ACHN (cell line): ENCODE measurements around the gene STMN3.
"Not testable (repeated sequence)": the region's sequence is repeated elsewhere in the genome, so short reads cannot be mapped to it uniquely, and the experiment has no call there.

Experiments
- DNase-seq: peaks from one replicate; pipeline ENCODE4 v3.0.0-alpha.2; 2015
- in situ Hi-C: cut with HindIII; loops from 2 replicates; pipeline ENCODE4 v1.10.0; 2017; ENCODE audit warnings: low sequenced_read_pairs, low pct_ligation_motif_present, low pct_unique_long_range_greater_than_20kb

The STMN3 gene

DNA sequence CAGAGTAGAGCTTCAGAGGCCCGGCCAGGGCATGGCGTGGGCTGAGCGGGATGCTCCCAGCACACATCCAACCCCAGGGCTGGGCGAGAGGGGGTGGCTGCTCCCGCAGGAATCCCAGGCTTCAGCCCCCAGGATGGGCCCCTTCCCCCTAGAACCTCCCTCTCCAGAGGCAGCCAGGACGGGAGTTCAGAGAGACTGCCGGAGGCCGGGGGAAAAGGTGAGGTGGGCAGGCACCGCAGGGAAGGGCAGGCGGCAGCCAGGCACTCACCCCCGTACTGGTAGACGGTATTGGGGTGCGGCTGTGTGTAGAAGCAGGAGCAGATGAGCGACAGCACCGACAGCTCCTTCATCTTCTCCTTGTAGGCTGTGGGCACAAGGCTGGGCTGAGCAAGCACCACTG lies 9.3 kb downstream of the STMN3 start:
- in situ Hi-C loops: no loop called here
- no peak for DNase-seq

GRCh38 chr20:63643499-63643898 lies 9.7 kb downstream of the STMN3 start:
- in situ Hi-C loops: no loop called here
- no peak for DNase-seq

GRCh38 chr20:63642527-63643247 lies 10.5 kb downstream of the STMN3 start:
- in situ Hi-C loops: no loop called here
- no peak for DNase-seq

- in situ Hi-C loops: no loop called here
- peak; percentile 67 for DNase-seq
Measured at GRCh38 chr20:63641792-63642523, 11.3 kb downstream of the STMN3 start.

DNA sequence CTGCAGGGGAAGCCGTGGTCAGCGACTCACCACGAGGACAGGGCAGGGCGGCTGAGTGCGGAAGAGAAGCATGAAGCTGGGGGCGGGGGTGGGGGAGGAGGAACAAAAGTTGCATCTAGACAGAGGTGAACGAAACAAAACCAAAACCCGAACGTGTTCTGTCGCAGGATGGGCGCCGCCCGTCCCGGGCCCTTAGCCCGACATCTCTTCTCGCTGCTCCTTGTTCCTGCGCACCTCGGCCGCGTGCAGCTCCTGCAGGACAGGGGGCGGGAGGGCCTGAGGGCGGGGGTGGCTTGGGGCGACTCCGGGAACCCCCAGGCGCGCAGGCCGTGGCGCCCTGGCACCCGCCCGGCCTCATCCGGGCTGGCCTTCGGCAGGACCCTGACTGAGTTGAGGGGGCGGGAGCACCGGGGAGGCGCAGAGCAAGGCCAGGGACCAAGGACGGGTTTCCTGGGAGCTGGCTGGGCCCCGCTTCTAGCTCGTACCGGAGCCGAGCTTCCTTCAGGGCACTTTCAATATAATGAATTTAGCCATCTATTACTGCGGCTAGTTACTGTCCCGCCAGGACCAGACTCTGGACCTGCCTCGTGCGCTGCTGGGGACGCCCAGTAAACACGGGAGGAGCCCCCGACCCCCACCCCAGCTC lies 12.0 kb downstream of the STMN3 start:
- DNase-seq: no peak
- in situ Hi-C loops: no loop called here

GRCh38 chr20:63640686-63641085 lies 12.5 kb downstream of the STMN3 start:
- DNase-seq, in situ Hi-C loops: not testable (repeated sequence)

GRCh38 chr20:63640086-63640485 lies 13.1 kb downstream of the STMN3 start:
- in situ Hi-C loops: no loop called here
- no peak for DNase-seq

GRCh38 chr20:63639093-63639975 lies 13.9 kb downstream of the STMN3 start:
- no peak for DNase-seq
- in situ Hi-C loops: no loop called here

GRCh38 chr20:63636752-63637628 lies 16.2 kb downstream of the STMN3 start:
- in situ Hi-C loops: no loop called here
- DNase-seq: no peak

- no peak for DNase-seq
- in situ Hi-C loops: no loop called here
Measured at GRCh38 chr20:63635431-63636141, 17.6 kb downstream of the STMN3 start.

- in situ Hi-C loops: no loop called here
- DNase-seq: no peak
Measured at GRCh38 chr20:63633732-63634131, 19.5 kb downstream of the STMN3 start.

DNA sequence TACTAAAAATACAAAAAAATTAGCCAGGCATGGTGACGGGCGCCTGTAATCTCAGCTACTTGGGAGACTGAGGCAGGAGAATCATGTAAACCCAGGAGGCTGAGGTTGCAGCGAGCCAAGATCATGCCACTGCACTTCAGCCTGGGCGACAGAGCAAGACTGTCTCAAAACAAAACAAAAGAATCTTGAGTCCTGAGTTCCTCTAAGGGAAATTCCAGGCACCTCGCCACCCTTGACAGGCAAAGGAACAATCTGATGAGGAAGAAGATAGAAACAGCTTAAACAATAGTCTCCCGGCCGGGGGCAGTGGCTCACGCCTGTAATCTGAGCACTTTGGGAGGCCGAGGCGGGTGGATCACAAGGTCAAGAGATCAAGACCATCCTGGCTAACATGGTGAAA lies 21.8 kb downstream of the STMN3 start:
- in situ Hi-C loops: not testable (repeated sequence)
- DNase-seq: peak; percentile 22

- DNase-seq, in situ Hi-C loops: not testable (repeated sequence)
Measured at GRCh38 chr20:63630956-63631355, 22.3 kb downstream of the STMN3 start.

GRCh38 chr20:63628246-63628975 lies 24.8 kb downstream of the STMN3 start:
- peak; percentile 75 for DNase-seq
- in situ Hi-C loops: no loop called here

DNA sequence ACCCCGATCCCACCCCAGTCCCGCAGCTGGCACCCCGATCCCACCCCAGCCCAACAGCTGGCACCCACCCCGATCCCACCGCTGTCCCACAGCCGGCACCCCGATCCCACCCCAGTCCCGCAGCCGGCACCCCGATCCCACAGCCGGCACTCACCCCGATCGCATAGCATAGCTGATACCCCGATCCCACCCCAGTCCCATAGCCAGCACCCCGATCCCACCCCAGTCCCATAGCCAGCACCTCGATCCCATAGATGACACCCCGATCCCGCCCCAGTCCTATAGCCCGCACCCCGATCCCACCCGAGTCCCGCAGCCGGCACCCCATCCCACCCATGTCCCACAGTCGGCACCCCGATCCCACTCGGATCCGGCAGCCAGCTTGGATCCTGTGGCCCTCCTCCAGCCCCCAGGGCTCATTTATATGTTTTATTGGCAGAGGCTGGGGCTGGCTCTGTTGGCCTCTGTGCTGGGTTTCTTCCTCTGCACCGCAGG lies 25.4 kb downstream of the STMN3 start:
- in situ Hi-C loops: no loop called here
- DNase-seq: no peak

GRCh38 chr20:63627129-63627750 lies 26.0 kb downstream of the STMN3 start:
- peak; percentile 91 for DNase-seq
- in situ Hi-C loops: no loop called here
